Fibroblast of gingiva (primary cell): Measurements from ENCODE around the gene RB1.
"Not testable (repeated sequence)": the region's sequence is repeated elsewhere in the genome, so short reads cannot be mapped to it uniquely, and the experiment has no call there.

Source experiments
- DNase-seq: peaks from one replicate; pipeline ENCODE4 v3.0.0-alpha.2; 2011; ENCODE audit warnings: low read depth

RB1 gene

GRCh38 chr13:48448959-48449614 lies 145.5 kb downstream of the RB1 start:
- DNase-seq, result peak; percentile 76

- DNase-seq, result peak; percentile 61
These were observed 146.1 kb downstream of the RB1 start for GRCh38 chr13:48449656-48450055.

- DNase-seq, result not testable (repeated sequence)
These were observed 147.6 kb downstream of the RB1 start for GRCh38 chr13:48451196-48451595.

- DNase-seq, result no peak
These were observed 153.0 kb downstream of the RB1 start for GRCh38 chr13:48456546-48456945.

- DNase-seq, result no peak
These were observed 154.2 kb downstream of the RB1 start for GRCh38 chr13:48457578-48458242.

GRCh38 chr13:48475230-48475629 lies 171.7 kb downstream of the RB1 start:
- no peak for DNase-seq

- DNase-seq, result no peak
These were observed 172.7 kb downstream of the RB1 start for GRCh38 chr13:48476215-48476614.

- DNase-seq, result no peak
These were observed 173.1 kb downstream of the RB1 start for GRCh38 chr13:48476686-48477085.

GRCh38 chr13:48477191-48477855 lies 173.8 kb downstream of the RB1 start:
- DNase-seq, result peak; percentile 9

- DNase-seq, result peak; percentile 80
These were observed 174.8 kb downstream of the RB1 start for GRCh38 chr13:48478391-48478790.

GRCh38 chr13:48483575-48483974 lies 180.0 kb downstream of the RB1 start:
- no peak for DNase-seq

GRCh38 chr13:48485432-48485831 lies 181.9 kb downstream of the RB1 start:
- DNase-seq, result no peak

GRCh38 chr13:48486362-48486761 lies 182.8 kb downstream of the RB1 start:
- no peak for DNase-seq

- DNase-seq, result no peak
These were observed 183.3 kb downstream of the RB1 start for GRCh38 chr13:48486836-48487235.

- DNase-seq, result no peak
These were observed 184.4 kb downstream of the RB1 start for GRCh38 chr13:48487968-48488367.

GRCh38 chr13:48488995-48489394 lies 185.4 kb downstream of the RB1 start:
- no peak for DNase-seq

- DNase-seq, result no peak
These were observed 186.1 kb downstream of the RB1 start for GRCh38 chr13:48489666-48490065.

GRCh38 chr13:48490241-48490640 lies 186.7 kb downstream of the RB1 start:
- DNase-seq, result no peak

- peak; percentile 15 for DNase-seq
These were observed 188.0 kb downstream of the RB1 start for GRCh38 chr13:48491423-48492095.

- DNase-seq, result no peak
These were observed 188.5 kb downstream of the RB1 start for GRCh38 chr13:48492096-48492440.

GRCh38 chr13:48492470-48493065 lies 189.0 kb downstream of the RB1 start:
- DNase-seq, result peak; percentile 82

GRCh38 chr13:48493066-48493765 lies 189.7 kb downstream of the RB1 start:
- DNase-seq, result peak; percentile 13
